Measurements from ENCODE around the gene MAP3K10.
"Not testable (repeated sequence)": the region's sequence is repeated elsewhere in the genome, so short reads cannot be mapped to it uniquely, and the experiment has no call there.

Gene MAP3K10

DNA sequence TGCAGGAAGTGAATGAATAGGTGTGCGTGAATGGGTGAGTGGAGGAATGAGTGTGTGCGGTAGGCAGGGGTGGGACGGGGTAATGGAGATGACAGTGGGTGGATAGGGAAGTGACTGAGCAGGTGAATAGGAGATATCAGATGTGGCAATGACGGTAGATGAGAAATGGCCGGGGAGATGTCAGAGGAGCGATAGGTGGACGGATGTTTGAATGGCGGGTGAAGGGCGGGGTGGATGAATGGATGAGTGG is 25.5 kb downstream of the MAP3K10 start:
- no peak for FAIRE-seq
- no peak for DNase-seq (ENCODE audit: low spot score)

DNA sequence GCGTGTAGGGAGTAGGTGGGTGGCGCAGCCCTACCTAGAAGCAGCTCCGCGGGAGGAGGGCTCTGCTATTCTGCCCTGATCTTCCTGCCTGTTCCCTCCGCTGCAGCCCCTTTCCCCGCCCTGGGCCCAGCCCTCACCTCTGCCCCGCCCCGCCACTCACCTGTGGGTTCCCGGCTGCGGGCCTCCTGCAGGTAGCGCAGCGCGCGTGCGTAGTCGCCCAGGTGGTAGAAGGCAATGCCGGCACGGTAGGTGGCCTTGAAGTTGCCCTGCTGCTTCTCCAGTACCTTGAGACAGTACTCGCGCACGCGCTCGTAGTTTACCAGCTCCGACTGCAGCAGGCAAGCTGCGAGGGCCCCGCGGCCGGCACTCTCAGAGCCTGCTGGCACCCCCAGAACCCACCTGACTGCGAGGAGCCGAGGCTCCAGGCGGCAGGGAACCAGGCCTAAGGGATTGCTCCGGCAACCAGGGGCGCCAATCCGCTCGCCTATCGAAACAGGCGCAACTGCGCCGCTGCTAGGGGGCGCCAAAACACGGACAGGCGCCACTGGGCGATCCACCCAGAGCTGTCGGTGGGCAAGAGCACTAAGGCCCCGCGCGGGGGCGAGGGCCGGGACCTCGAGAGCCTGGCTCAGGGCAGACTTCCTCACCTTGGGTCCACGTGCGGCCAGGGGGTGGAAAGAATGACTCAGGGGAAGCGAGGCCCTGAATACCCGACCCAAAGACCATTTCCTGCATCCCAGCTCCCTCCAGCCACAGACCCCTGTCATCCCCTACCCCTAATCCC is 26.0 kb downstream of the MAP3K10 start:
- DNase-seq (ENCODE audit: low spot score) (no peak), FAIRE-seq (no peak)

DNA sequence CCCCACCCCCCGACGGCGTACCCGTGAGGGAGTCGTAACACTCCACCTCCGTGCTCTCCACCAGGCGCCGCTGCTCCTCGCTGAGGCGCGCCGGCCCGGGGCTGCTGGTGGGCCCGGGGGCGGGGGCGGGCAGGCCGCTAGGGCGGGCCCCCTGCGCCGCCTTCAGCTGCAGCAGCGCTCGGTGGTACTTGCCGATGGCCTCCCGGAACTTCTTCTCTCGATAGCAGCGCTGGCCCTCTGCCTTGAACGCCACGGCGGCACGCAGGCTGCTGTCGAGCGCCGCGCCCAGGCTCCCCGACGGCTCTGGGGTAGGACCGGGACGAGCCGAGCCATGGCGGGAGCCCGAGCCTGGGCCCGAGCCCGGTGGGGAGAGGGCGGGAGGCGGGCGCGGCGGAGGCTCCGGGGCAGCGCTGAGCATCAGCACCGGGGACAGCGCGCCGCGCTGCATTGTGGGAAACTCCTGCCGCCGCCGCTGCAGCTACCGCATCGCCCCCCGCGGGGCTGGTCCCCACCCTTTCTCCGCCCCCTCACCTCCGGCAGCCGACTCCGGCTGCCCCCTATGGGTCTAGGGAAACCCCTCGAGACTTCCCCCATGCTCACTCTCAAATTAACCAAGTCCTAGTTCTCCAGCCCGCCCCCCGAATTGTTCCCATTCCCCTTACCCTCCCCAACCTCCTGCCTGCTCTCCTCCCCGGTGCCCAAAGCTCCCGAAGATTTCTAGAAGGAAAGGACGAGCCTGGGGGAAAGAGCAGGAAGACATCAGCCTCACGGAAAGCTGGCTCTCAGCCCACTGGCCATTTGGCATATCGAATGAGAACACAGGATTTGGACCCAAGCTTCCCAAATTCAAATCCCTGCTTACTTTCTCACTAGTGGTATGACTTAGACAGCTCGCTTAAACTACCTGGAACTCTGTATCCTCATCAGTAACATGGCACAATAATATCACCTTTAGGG is 27.0 kb downstream of the MAP3K10 start, which contains the start of gene TTC9B:
TTC9B (minus strand) TSS at position 451 of the 957 bp plus-strand sequence; CDS start at position 448, 3 bp downstream.
- DNase-seq (ENCODE audit: low spot score) (peak; percentile 35), FAIRE-seq (no peak)

DNA sequence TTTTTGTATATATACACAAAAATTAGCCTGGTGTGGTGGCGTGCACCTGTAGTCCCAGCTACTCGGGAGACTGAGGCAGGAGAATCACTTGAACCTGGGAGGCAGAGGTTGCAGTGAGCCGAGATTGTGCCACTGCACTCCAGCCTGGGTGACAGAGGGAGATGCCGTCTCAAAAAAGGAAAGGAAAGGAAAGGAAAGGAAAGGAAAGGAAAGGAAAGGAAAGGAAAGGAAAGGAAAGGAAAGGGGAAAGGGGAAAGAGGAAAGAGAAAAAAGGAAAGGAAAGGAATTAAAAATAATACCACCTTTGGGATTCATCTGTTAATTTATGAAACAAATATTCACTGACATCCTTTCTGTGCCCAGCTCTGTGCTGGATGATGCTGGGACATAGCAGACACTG is 27.8 kb downstream of the MAP3K10 start:
- DNase-seq (ENCODE audit: low spot score); FAIRE-seq: not testable (repeated sequence)

DNA sequence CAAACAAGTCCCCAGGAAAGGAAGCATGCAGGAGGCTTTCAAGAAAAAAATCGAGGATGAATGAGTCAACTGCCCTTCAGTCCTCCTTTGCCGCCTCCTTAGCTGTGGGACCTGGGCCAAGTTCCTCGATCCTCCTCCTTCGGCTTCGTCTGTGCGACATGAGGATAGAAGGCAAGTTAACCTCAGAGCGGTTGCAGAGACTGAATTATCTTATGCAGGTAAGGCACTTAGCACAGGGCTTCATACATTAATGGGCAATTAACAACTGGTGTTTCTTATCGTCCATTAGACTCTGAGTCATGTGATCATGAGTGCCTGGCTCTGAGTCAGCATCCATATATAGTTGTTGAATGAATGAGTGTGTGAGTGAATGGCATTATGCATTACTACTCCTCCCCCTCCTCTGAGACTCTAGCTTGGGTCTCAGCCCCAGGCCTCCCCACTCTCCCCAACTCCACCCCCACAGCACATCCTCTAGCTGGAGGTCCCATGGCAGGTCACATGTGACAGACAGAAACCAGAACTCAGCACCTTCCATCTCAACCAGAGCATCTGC is 28.6 kb downstream of the MAP3K10 start:
- FAIRE-seq (peak; percentile 84), DNase-seq (ENCODE audit: low spot score) (peak; percentile 87)

DNA sequence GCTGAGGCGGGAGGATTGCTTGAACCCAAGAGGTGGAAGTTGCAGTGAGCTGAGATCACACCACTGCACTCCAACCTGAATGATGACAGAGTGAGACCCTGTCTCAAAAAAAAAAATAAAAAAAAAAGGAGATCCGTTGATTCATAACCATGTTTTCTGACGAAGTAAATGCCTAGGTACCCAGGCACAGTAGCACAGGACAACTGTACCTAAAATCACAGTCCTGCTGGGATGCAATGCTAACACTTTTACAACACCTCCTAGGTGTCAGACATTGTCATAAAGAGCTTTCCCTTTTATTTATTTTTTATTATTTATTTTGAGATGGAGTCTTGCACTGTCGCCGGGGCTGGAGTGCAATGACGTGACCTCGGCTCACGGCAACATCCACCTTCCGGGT is 29.4 kb downstream of the MAP3K10 start:
- no peak for FAIRE-seq

DNA sequence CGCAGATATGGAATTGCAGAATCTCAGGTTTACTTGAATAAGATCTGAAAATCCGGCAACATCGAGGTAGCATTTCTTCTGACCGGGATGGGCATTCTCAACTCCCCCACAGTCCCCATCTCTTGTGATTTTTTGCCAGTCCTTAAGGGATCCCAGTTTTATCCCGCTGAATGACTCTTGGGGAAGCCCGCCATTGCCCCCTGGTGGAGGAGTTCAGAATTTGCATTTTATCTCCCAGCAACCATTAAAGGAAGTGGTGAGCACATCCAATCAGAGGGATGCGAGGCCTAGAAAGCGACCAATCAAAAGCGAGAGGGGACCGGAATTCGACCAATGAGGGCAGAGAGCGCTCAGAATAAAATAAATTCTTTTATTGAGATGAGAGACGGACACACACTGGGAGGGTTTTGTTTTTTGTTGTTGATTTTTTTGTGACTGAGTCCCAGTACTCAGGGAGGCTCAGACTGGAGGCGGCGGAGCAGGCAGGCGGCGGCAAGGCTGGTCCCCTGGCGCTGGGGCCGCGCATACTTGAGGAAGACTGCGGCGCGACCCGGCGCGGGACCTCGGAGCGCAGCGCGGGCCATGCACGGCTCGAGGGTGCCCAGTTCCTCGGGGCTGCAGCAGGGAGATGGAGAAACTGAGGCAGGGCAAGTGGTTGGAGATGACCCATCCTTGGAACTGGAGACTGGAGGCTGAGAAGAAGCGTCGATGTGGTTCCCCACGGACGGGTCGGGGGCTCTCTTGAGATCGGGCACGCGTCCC is 30.8 kb downstream of the MAP3K10 start:
- FAIRE-seq = no peak

More for the DNA sequence above, 29.4 kb downstream of the MAP3K10 start:
- DNase-seq (ENCODE audit: low spot score) = no peak

DNA sequence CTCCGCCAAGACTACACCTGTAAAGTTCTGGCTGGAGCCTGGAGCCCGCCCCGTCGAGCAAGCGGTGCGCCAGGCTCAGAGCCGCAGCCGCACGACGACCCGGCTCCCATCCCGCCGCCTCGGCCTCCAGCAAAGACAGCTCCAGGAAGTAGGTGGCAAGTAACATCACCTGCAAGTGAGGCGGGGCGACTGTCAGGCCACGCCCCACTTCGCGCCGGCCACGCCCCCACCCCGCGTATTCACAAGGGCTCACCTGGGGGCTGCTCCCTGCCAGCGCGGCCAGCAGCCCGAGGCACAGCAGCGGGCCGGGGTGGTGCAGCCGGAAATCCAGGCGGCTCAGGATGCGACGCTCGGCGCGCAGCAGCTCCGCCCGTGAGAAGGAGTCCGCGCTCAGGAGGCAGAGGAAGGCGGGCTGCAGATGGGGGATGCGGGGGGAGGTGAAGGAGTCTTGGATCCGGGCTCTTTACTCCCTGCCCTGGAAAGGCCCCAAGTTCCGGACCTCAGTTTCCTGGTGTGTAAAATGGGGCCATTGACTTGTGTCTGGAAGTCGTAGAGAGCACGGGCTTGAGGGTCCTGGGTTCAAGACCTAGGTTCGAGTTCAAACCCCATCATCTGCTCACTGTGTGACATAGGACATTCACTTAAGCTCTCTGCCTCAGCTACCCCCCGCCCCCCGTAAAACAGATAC is 32.1 kb downstream of the MAP3K10 start:
- FAIRE-seq (no peak), DNase-seq (ENCODE audit: low spot score) (no peak)

More for the DNA sequence above, 30.8 kb downstream of the MAP3K10 start:
- peak; percentile 87 for DNase-seq (ENCODE audit: low spot score)

DNA sequence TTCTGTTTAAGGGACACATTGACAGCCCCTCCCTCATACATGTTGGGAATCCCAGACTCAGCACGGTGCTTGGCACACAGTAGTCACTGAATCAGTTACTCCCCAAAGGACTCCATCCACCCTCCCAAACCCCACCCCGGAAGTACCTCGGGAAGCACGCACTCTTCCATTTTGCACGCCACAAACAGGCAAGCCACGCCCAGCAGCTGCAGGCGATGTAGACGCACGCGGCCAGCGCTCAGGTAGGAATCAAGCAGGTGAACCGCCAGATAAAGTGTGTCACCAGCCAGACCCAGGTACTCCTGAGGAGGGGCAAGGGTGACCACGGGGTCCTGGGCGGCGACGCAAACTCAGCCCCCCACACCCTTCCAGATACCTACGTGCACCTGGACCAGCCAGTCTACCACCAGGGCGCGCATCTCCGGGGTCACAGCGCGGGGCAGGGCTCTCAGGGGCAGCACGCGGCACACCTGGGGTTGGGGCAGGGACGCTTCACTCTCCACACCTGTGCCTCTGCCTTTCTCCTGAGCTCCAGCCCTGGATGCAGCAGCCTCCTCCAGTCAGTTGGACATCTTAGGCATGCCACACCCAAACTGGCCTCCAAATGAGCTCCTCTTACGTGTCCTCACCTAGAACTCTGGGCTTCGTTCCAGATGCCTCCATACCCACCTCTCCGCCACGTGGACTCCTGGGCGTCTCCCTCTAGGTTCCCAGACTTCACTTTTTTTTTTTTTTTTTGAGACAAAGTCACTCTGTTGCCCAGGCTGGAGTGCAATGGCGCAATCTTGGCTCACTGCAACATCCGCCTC is 33.3 kb downstream of the MAP3K10 start:
- FAIRE-seq (no peak), DNase-seq (ENCODE audit: low spot score) (no peak)

DNA sequence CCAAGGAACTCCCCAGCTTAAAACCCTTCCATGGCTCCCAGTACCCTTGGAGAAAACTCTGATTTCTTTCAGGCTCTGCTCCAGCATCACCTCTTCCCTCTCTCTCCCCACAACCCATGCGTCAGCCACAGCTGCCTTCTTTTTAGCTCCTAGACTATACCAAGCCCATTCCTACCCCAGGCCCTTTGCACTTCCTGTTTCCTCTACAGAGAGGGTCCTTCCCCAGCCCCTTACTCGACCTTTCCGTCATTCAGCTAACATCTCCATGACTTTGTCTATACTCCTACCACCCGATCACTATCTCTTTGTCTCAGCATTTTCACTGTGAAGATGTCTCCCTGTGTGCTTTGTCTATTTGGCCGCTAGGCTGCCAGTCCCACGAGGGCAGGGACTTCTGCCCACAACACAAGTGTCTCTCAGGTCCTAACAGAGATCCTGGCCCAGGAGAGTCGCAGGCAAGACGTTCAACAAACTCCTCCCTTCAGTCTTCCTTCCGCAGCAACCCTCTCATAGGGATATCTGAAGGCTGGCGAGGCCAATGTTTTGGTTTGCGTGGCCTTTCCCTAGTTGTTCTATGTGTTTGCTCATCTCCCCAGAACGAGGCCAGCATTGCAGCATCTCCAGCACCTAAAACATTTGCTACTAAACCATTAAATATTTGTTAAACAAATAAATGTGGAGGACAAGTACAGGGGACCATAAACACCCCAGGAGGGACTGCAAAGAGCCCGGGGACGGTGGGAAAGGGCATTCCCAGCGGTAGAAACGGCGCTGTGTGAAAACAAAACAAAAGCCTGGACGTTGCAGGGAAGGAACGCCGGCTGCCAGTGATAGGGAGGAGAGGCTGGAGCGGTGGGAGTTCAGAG is 34.4 kb downstream of the MAP3K10 start:
- FAIRE-seq = no peak
- no peak for DNase-seq (ENCODE audit: low spot score)

DNA sequence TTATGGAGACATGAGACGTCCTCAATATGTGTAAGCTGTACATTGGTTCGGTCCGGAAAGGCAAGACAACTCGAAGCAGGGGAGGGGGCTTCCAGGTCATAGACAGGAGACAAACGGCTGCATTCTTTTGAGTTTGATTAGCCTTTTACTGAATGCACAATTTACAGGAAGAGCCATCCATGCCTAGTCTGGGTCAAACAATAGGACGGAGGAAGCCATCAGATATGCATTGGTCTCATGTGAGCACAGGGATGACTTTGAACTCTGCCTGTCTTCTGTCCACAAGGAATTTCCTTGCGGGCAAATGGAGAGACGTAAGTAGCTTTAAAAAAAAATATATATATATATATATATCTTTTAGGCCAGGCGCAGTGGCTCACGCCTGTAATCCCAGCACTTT is 37.1 kb downstream of the MAP3K10 start:
- DNase-seq (ENCODE audit: low spot score) (no peak), FAIRE-seq (no peak)

DNA sequence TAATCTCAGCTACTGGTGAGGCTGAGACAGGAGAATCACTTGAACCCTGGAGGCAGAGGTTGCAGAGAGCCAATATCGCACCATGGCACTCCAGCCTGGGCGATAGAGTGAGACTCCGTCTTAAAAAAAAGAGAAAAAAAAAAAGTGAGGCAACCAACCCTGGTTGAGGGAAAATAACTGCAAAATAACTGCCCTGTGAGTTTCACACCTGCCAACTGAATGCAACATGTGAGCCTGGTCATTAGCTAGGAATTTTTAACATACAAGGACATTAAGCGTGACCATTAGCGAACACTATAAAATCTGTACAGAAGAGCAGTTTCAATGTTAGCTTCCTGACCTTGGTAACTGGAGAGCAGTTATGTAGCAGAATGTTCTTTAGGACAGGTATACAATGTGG is 37.6 kb downstream of the MAP3K10 start:
- no peak for DNase-seq (ENCODE audit: low spot score)
- no peak for FAIRE-seq

DNA sequence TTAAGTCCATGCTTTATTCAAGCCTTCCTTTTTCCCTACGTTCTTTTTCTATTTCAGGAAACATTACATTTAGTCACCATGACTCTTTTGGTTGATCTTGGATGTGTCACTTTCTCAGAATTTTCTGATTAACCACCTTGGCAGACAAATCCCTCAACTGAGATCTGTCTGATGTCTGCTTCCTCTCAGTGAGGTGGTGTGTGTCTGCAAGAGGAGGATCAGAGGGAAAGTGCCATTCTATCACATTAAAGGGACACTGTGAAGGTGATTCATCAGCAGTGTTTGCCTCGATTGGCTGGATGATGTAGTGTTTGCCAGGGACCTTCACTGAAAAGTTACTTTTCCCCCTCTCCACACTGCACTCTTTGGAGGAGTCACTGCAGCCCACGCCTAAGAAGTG is 38.3 kb downstream of the MAP3K10 start:
- FAIRE-seq (no peak), DNase-seq (ENCODE audit: low spot score) (no peak)

DNA sequence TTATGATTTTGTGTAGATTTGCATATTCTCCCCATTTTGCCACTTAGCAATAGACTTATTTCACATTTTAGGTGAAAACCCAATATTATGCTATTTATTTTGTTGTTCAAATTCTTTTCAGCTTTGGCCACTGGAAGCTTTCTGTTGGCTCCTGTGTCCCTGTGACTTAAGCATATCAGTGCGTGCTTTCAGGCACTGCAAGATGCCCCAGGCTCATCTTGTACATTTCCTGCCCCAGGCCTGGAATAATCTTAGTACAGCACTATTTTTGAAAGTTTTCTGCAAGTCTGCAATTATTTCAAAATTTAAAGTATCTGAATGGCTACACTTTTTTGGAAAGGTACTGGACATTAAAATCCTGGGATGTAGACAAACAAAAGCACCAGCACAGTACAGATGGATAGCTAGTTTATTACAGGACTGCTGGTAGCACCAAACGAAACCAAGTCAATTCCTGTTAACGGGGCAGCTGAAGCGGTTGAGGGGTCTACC is 38.7 kb downstream of the MAP3K10 start:
- FAIRE-seq (no peak), DNase-seq (ENCODE audit: low spot score) (no peak)

DNA sequence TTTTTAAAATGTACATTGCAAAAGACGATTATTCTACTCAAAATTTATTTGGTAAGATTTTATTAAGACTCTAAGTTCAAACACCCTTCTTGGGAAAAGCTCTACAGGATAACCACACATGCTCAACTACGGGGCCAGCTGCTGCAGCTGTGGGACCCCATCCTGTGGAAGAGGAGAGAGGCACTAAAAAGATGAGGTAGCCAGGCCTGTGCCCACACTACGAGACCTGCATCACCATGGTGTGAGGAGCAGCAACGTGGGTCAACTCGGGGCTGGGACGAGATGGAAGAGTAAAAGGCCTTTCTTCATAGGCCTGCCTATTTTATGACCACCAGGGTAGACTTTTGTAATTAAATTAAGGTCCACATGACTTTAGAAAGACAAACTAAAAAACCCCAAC is 39.8 kb downstream of the MAP3K10 start:
- FAIRE-seq (no peak), DNase-seq (ENCODE audit: low spot score) (no peak)

DNA sequence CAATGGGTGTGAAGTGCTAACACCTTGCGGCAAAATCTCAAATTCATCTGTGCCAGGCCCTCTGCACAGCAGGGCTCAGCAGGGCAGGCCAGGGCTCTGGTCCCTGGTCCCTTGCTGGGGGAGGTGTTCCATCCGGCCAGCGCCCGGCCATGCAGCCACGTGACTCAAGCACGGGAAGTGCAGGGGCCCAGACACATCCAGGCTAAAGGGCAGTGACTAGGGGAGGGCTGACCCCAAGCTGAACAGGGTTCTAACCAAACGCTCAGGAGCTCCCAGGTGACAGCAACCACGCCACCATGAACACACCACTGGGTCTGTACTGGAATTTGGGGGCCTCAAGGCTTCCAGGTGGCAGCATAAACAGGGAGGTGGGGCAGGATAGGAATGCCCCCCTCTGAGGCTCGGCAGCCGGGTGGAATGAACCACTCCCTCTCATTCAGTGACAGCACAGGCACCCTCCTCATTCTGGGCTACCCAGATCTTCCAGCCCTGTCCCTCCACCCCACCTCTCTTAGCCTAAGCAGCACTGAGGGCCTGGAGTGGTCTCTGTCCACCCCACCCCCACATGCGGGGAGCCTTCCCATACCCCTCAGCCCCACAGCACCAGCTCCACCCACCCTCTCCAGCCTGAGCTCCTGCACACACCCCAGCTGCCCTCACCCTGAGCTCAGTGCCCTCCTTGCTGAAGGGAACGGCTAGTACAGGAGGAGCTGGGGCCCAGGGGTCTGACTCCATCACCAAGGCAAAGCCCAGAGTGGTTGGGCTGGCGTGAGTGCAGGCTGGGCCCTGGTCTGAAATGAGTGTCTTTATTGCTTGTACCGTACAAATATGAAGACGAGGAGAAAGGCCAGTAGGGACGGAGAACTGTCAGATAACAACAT is 40.6 kb downstream of the MAP3K10 start:
- no peak for FAIRE-seq
- DNase-seq (ENCODE audit: low spot score) = peak; percentile 37

DNA sequence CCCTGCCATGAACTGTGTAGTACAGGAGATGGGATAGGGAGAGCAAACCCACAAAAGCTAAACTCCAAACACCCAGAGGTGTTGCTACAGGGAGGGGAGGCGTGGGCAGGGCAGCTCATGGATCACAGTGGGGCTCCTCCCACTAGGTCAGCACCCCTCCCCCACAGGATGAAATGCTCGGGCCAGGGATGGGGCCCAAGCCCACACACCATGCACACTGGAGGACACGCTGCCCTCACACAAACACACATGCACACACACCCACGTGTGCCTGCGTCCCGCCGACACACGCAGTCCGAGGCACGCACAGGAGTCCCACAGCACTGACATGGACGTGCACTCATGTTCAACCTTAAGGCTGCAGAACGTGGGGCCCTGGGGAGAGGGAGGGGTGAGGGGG is 41.3 kb downstream of the MAP3K10 start:
- no peak for DNase-seq (ENCODE audit: low spot score)
- FAIRE-seq = peak; percentile 23

All from urothelium cell line (cell line).